NCI-H187 treated with DMSO at 0.1 percent for 48 hours (cell line): ENCODE data around the gene DLX1.
"Not testable (repeated sequence)": the region's sequence is repeated elsewhere in the genome, so short reads cannot be mapped to it uniquely, and the experiment has no call there.

ENCODE experiments used
- DNase-seq: peaks from one replicate; lab custom pipeline; 2025; lab: John Stamatoyannopoulos, UW

Gene DLX1

DNA sequence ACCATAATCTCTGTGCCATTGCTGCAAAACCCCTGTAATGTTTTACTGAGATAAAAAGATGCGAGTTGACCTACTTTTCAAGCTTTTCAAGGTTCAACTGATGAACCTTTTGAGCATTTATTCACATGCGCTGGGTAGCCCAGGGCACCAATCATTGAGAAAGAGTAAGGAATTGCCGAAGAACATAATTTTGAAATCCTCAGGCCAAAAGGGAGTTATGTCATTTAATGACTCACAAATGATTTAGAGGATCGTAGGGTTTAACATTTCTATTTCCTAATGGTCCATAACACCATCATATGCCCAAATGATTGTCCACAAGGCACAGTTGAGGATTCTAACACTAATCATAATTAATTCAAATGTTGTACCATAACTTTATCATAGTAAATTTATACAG lies 20.2 kb upstream of the DLX1 start:
- no peak for DNase-seq

DNA sequence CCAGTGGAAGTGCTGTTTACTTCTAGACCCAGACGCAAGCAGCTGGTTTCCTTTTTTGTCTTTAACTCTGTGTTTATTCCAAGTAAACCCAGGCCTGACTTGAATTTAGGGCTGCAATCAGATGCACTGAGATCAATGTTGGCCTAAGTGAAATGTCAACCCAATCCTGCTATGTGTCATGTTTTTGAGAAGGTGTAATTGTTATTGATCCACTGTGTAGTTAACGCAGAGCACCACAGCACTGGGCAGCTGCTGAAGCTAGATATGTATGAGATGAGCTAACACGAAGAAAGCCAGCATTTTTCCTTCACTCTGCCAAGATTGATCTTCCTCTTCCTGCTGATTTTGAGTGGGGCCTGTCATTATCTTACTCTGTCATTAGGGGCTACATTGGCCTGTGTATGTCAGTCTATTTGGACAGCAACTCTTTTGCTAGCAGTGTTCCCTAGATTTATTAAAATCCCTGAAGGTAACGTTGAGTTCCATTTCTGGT lies 18.9 kb upstream of the DLX1 start:
- DNase-seq: no peak

- not testable (repeated sequence) for DNase-seq
Measured at GRCh38 chr2:172067905-172068304, 17.4 kb upstream of the DLX1 start.

DNA sequence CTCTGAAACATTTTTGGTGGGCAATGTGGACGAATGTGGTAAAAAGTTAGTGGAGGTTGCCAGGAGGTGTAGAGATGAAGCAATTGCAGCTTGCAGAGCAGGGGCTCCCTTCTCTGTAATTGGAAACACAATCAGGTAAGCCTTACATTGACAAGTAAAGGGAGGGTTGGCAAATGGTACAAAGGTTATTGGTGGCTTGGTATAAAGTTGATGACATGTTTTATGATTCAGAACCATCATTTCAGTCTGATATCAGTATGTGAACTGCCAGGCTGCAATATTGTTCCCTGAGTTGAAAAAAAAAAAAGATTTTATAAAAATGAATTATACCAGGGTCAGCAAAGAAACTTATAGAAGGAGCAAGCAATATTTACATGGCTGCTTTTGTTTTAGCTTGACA lies 14.4 kb upstream of the DLX1 start:
- DNase-seq: no peak

DNA sequence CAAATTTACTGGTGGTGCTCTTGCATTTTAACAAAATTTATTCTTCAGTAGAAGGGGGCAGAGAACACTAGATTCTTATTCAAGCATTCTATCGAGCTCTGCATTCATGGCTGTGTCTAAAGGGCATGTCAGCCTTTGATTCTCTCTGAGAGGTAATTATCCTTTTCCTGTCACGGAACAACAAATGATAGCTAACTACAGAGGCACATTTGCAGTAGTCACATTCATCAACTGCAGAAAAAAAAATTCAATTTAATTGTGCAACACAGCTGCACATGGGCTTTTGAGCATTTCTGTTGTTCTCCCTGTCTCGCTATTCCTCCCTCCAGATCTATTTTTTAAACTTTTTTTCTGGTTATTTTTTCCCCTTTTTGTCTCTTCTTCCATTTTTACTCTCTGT lies 13.0 kb upstream of the DLX1 start:
- DNase-seq: no peak

GRCh38 chr2:172072706-172073105 lies 12.6 kb upstream of the DLX1 start:
- DNase-seq: no peak

DNA sequence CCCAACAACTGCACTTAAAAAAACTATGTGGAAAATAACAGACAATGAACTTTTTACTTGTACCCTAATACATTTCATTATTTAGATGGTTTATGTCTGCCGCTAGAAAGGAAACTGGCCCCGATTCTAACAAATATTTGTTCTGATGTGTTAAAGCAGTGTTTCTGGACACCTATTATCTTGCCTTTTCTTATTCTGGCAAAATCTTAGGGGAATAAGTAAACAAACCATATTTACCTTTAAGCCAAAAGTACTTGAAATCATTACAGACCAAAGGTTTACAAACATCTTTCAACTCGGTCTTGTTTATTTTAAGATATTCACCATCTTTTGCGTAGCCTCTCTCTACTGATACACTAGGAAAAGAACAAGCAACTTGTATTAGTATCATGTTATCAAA lies 11.8 kb upstream of the DLX1 start:
- DNase-seq: no peak

DNA sequence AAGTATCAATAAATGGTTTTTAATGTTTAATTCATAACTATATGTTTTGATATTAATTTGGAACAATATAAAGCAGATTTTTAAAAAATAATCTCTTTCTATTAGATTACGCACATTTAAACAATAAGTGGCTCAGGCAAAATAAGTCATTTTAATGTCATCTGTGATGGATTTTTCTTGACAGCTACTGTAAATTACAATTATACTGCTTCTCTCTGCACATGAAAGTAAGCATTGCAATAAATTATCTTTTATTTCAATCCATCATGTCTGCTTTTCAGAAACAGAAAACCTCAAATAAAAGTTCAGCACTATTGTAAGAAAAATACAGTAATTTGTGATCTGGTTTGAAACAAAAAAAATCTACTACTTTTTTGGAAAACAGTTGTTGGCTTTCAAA lies 11.1 kb upstream of the DLX1 start:
- no peak for DNase-seq

DNA sequence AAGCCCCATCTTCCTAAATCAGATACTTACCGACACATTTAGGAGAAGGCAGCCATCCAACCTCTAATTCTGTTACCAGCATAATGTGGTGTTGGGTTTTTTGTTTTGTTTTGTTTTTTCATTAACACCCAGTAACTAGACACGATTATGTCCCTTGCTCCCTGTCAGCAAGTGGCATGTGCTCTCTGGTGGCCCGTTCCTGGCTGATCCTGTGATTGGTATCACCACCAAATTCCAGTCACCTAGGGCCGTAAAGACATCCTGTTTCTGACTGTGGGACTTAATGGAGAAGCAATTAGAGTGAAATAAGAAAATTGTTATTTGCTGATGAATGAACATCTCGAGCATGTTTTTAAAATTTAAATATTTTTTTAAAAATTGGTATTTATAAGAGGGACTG lies 5.9 kb upstream of the DLX1 start:
- DNase-seq: no peak

- no peak for DNase-seq
Measured at GRCh38 chr2:172079838-172080640, 5.3 kb upstream of the DLX1 start.

GRCh38 chr2:172080641-172081220 lies 4.6 kb upstream of the DLX1 start:
- DNase-seq: no peak

GRCh38 chr2:172081221-172082022 lies 3.9 kb upstream of the DLX1 start:
- no peak for DNase-seq

DNA sequence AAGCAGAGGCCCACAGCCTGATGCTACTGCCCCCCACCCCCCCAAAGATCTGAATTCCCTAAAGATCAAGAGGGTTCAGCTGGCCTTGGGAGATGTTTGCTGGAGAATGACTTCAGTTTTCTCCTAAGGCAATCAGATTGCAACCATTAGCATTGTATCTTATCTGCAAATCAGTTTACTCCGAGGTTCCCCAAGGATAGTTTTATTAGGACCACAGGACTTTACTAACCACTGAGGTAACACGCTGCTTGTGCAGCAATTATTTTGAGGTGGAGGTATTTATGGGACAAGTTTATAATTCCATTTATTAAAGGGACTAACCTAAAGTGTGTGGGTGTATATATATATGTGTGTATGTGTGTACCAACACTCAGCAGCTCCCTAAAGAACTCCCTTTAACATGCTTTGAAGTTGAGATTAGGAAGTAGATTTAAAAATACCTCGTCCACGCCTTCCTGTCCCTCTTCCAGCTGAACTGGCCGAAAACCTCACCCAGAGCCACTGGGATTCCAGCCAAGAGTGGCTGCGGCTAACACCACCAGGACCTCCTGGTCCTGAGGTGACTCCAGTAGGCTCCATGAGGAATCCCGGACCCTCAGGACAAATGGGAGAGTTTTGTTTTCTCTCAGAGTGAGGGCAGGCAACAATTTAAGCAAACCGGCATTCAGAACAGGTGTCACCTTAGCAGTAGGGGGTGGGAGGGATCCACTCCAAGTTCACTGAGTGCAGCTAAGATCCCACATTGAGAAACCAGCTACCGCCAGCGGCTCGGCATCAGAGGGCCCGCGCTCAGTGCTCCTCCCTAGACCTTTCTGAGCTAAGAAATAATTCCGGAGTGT lies 3.0 kb upstream of the DLX1 start:
- DNase-seq: no peak

GRCh38 chr2:172082944-172083627 lies 2.2 kb upstream of the DLX1 start:
- no peak for DNase-seq

GRCh38 chr2:172083628-172084394 lies 1.5 kb upstream of the DLX1 start:
- no peak for DNase-seq

DNA sequence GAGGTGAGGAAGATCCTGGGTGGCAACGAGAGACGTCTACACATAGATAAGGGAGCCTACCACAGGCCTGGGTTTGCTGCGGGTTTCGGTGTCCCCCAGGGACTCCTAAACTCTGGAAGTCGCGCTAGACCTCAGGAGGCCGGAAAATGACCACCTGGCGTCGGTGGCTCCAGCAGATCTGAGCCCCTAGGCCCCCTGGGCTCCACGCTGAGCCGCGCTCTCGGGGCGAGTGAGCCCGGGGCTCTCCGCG lies 987 bp upstream of the DLX1 start:
- no peak for DNase-seq

- no peak for DNase-seq
Measured at GRCh38 chr2:172084645-172085459, 455 bp upstream of the DLX1 start.

DNA sequence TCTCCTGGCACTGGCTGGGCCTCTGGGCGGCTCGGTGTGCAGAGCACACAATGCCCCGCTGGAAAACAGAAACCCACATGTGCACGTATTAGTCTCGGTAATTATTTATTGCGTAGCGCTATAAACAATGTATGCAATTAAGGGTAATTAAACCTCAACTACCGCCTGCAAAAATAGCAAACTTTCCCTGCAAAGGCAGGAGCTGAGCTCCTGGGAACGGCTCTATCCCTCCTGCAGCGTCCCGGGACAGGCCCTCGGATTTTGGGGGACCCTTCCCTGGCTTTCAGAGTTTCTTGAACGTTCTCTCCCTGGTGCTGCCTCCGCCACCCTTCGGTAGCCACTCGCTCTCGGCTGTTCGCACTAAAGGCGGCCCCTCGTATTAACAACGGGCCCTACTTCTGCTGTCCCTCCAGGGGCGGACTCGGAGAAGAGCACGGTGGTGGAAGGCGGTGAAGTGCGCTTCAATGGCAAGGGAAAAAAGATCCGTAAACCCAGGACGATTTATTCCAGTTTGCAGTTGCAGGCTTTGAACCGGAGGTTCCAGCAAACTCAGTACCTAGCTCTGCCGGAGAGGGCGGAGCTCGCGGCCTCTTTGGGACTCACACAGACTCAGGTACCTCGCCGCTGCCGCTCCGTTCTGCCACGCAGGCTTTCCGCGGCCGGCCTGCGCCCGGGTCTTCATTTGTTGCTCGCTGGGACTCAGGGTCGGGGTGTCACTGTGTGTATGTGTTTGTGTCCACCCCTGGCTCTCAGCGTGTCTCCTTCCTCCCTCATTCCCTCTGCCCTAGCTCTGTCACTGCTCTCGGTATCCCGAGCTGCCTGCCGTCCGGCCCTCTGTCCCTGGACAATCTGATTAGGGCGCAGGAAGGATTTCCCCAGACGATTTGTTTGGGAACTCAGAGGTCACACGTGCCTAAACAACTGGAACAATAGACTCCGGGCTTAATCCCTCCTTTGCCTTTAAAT lies 1.2 kb downstream of the DLX1 start:
- no peak for DNase-seq
